RWPE1 (cell line): ENCODE results near the gene CDH13.

ENCODE experiments used
- CTCF ChIA-PET: fragments of 350-600 bp; sonication (Branson Sonifier 250); formaldehyde crosslinking; extraction: SDS; loops from one replicate; lab custom pipeline; 2021; lab: Yijun Ruan, JAX
- POLR2A ChIA-PET: fragments of 400-600 bp; formaldehyde crosslinking; extraction: SDS; loops from one replicate; lab custom pipeline; 2020; ENCODE audit warnings: antibody characterized with exemption; ENCODE audit not compliant: low non-redundant PET; lab: Yijun Ruan, JAX
- DNase-seq: peaks from one replicate; pipeline ENCODE4 v3.0.0; 2012; ENCODE audit warnings: low spot score
- H3K27ac ChIP-seq: fragments of 450-650 bp; 2 replicates; pipeline ENCODE4 v1.5.1; 2017
- CTCF ChIP-seq: fragments of 450-650 bp; conservative IDR thresholded peaks from 2 replicates; pipeline ENCODE4 v1.5.1; 2017; ENCODE audit warnings: low read depth, mild to moderate bottlenecking

The CDH13 gene

GRCh38 chr16:82855471-82855870 is 228.7 kb downstream of the CDH13 start:
- no peak for TF ChIP-seq CTCF
- ChIA-PET POLR2A (no interaction called here), CTCF (no interaction called here)
- no peak for DNase-seq
- H3K27ac ChIP-seq, result no peak overlapping the region

- POLR2A ChIA-PET, result no interaction called here
Observed at GRCh38 chr16:82857693-82858365, 231.1 kb downstream of the CDH13 start.

DNA sequence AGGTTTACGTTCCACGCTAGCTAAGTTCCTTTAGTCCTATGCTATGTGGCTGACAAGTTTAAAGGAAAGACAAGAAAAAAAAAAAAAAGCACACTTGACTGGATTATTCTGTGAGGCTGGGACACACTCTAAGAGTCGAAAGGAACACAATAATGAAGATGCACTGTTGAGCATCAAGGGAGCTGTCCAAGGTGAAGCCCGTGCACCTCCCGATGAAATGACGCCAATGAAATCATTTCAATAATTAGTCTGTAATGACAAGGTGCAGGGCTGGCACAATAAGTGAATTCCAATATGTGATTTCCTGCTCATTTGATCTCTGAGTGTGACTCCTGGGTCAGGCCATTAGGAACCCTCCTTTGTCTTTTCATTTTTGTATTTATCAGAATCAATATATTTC is 232.9 kb downstream of the CDH13 start:
- POLR2A ChIA-PET, result no interaction called here

More at GRCh38 chr16:82857693-82858365, 231.1 kb downstream of the CDH13 start:
- no peak for DNase-seq
- no peak for TF ChIP-seq CTCF
- H3K27ac ChIP-seq, result no peak overlapping the region
- CTCF ChIA-PET, result no interaction called here

GRCh38 chr16:82860071-82860470 is 233.3 kb downstream of the CDH13 start:
- POLR2A ChIA-PET, result no interaction called here
- H3K27ac ChIP-seq, result no peak overlapping the region
- CTCF ChIA-PET, result interaction anchor here (0.7 kb wide), 1 partner anchor 14 kb away, joined by 3 read pairs; no protein-coding TSS in a partner anchor
- no peak for DNase-seq
- TF ChIP-seq CTCF, result no peak

More for the DNA sequence above, 232.9 kb downstream of the CDH13 start:
- H3K27ac ChIP-seq, result no peak overlapping the region
- TF ChIP-seq CTCF, result no peak
- no peak for DNase-seq
- CTCF ChIA-PET, result interaction anchor here (0.7 kb wide), 1 partner anchor 14 kb away, joined by 3 read pairs; no protein-coding TSS in a partner anchor

- no peak for DNase-seq
- ChIA-PET CTCF (no interaction called here), POLR2A (no interaction called here)
- TF ChIP-seq CTCF, result no peak
- H3K27ac ChIP-seq, result no peak overlapping the region
Observed at GRCh38 chr16:82862057-82862456, 235.3 kb downstream of the CDH13 start.

DNA sequence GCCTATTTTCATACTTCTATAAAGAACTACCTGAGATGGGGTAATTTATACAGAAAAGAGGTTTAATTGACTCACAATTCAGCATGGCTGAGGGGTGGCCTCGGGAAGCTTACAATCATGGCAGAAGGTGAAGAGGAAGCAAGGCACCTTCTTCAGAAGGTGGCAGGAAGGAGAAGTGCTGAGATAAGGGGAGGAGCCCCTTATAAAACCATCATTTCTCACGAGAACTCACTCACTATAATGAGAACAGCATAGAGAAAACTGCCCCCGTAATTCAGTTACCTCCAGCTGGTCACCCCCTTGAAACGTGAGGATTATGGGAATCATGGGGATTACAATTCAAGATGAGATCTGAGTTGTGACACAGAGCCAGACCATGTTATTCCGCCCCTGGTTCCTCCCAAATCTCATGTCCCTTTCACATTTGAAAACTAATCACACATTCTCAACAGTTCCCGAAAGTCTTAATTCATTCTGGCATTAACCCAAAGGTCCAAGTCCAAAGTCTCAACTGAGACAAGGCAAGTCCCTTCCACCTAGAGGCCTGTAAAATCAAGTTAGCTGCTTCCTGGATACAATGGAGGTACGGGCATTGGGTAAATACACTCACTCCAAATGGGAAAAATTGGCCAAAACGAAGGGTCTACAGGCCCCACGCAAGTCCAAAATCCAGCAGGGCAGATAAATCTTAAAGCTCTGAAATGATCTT is 237.7 kb downstream of the CDH13 start:
- H3K27ac ChIP-seq, result no peak overlapping the region
- ChIA-PET POLR2A (no interaction called here), CTCF (no interaction called here)
- no peak for TF ChIP-seq CTCF
- no peak for DNase-seq
